Purkinje cell (primary cell): ENCODE results near the gene DENND1B. TPM values are rescaled to one million over a fixed set of nuclear protein-coding genes. Genes with fewer than 3 reads are reported as not detected.

Experiments used
- polyA plus RNA-seq: library from polyadenylated mRNA; unstranded; fragments of >200 nt; fragmentation: Nextera tagmentation; gene quantifications from 2 replicates; pipeline ENCODE4 v1.2.1, GENCODE V29; 2014

The DENND1B gene, protein sequence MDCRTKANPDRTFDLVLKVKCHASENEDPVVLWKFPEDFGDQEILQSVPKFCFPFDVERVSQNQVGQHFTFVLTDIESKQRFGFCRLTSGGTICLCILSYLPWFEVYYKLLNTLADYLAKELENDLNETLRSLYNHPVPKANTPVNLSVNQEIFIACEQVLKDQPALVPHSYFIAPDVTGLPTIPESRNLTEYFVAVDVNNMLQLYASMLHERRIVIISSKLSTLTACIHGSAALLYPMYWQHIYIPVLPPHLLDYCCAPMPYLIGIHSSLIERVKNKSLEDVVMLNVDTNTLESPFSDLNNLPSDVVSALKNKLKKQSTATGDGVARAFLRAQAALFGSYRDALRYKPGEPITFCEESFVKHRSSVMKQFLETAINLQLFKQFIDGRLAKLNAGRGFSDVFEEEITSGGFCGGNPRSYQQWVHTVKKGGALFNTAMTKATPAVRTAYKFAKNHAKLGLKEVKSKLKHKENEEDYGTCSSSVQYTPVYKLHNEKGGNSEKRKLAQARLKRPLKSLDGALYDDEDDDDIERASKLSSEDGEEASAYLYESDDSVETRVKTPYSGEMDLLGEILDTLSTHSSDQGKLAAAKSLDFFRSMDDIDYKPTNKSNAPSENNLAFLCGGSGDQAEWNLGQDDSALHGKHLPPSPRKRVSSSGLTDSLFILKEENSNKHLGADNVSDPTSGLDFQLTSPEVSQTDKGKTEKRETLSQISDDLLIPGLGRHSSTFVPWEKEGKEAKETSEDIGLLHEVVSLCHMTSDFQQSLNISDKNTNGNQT
- 12.1 and 25.5 TPM in 2 replicates for polyA plus RNA-seq

DNA sequence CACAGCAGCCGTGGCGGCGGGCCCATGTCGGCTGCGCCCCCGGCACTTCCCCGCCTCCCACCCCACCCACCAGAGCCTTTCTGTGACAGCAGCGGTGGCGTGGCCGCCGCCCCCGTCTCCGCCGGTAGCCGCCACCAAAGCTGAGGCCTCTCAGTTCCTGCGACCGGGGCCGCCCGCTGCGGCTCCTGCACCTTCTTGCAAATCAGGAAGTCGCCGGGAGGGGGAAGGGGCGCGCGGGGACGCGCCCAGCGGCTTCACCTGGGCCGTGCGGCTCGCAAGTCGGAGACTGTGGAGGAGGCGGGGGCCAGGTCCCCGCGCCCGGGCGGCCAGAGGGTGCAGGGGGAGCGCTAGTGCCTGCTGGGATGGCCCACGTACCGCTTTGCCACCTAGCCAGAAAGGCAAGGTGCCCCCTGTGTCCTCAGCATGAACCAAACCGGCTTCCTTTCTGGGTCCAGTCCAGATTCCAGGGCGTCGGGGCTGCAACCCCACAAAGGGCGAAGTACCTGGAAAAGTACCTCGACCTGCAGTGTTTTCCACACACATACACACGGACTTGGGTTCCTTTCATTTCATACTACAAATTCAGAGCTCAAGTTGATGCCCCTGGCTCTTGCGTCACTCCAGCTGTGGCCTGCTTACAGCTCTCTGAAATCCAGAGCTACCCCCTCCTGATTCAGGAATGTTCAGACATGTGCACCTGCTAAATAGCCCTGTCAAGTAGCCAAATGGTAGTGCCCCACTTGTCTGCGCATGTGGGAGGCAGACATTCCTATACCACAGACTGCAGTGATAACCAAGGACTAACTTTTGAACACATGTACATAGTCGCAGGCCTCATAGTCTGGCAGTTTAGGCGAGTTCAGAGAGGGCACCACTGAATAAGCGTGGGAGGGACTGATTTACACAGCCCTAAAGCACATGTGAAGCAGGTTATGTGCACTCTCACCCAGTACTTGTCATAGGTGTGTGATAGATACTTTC, at the start of gene DENND1B:
DENND1B (minus strand) TSS at position 199 of the 981 bp plus-strand sequence. CDS start 325 bp downstream, outside the sequence.

Other genes with a start within 250 kb of the DENND1B start
- gene C1orf53, start 127.2 kb upstream of the DENND1B start, polyA plus RNA-seq, result 5.8 and 18.6 TPM in 2 replicates
- not detected in 2 replicates for gene LHX9, start 141.9 kb upstream of the DENND1B start, polyA plus RNA-seq